ENCODE measurements around the gene TLCD3B.

TLCD3B gene

DNA sequence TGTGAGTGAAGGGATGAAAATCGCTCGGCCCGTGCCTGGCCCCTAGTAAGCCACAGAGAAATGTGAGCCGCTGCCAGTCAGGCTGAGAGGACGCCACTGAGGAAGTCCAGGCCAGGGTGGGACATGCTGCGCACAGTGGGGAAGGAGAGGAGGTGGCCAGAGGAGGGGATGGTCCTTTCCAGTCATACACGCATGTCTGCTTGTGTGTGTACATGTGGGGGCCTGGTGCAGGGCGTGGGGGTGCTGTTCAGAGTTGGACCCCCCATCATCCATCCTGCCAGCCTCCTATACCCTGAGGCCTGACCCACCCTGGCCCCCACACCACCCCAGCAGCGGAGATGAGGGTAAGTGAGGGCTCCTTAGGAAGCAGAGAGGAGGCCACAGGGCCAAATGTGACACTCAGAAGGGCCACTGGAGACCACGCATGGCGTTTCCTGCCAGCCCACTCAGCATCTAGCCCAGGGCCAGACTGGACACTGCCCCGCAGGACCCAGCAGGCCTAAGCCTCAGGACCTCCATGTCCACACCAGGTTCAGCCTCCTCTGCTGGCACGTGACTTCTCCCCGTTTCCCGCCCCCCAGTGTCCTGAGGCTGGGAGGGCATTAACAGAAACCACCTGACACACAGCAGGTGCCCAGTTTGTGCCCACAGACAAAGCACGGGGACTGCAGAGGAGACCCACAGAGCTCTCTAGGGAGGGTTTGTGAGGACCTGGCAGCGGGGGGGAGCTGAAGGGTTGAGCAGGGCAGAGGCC, 27.2 kb downstream of the TLCD3B start:
- no peak for DNase-seq (ENCODE audit: low read depth)
- TF ChIP-seq, protein P1, sequence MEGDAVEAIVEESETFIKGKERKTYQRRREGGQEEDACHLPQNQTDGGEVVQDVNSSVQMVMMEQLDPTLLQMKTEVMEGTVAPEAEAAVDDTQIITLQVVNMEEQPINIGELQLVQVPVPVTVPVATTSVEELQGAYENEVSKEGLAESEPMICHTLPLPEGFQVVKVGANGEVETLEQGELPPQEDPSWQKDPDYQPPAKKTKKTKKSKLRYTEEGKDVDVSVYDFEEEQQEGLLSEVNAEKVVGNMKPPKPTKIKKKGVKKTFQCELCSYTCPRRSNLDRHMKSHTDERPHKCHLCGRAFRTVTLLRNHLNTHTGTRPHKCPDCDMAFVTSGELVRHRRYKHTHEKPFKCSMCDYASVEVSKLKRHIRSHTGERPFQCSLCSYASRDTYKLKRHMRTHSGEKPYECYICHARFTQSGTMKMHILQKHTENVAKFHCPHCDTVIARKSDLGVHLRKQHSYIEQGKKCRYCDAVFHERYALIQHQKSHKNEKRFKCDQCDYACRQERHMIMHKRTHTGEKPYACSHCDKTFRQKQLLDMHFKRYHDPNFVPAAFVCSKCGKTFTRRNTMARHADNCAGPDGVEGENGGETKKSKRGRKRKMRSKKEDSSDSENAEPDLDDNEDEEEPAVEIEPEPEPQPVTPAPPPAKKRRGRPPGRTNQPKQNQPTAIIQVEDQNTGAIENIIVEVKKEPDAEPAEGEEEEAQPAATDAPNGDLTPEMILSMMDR (conservative IDR thresholded peaks at IDR 0.05; ENCODE audit: low read depth, low read length), result no peak
- H3K4me3 ChIP-seq (ENCODE audit: low read depth, low read length), result no peak overlapping the region

DNA sequence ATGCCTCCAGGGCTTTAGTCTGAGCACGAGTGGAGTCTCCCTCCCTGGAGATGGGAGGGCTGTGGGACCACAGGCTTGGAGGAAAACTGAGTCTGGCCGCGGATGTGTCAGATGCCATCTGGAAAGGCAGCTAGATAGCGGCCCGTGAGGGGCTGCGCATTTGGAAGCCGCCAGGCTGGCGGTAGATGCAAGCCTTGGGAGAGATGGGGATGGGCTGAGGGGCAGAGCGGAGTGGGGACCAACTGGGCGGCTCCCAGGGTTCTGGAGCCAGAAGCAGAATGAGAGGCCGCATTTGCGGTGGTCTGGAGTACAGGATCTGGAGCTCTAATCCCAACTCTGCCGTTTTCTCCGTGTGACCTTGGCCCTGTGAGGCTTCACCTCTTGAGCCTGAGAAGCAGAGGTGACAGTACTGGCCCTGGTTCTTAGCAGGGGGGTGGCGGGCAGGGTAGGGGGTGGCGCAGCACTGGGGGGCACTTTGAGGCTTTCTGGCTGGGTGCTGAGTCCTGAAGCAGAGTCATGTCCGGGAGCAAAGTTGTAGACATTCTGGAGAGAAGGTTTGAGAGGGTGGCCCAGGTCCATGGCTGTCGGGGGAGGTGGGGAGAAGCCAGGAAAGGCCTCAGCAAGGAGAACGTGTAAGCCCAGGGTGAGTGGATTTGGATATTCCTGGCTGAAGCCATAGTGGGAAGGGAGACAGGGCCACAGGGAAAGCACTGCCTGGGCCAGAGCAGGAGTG, 28.3 kb downstream of the TLCD3B start:
- TF ChIP-seq, protein P1 (conservative IDR thresholded peaks at IDR 0.05; ENCODE audit: low read depth, low read length), result no peak
- no peak overlapping the region for H3K4me3 ChIP-seq (ENCODE audit: low read depth, low read length)
- no peak for DNase-seq (ENCODE audit: low read depth)

DNA sequence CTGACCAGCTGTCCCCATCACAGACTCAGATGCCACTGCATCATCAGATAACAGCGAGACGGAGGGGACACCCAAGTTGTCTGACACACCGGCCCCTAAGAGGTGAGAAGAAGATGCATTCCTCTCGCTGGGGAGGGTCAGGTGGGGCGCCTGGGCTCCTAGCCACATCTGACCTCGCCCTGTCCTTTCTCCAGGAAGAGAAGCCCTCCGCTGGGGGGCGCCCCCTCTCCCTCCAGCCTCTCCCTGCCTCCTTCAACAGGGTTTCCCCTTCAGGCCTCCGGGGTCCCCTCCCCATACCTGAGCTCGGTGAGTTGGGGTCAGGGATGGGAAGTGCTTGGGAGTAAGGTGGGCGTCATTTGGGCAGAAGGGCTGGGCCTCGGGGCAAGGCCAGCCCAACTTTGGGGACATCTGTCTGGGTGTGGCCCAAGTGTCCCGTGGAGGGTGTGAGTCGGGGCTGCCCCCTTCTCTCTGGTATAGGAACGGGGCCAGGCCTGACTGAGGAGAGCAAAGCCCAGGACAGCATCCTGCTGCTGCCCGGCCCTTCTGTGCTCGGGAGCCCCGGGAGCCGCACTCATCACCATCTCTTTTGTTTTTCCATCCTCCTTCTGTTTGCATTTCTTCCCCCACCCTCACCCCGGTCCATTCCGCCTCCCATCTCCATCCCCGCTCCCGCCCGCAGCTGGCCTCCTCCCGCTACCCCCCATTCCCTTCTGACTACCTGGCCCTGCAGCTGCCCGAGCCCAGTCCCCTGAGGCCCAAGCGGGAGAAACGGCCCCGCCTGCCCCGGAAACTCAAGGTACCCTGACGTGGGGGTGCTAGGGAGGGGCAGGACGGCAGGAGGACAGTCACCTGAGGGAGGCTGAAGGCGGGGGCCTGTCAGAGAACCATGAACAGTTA, 30.1 kb downstream of the TLCD3B start:
- TF ChIP-seq, protein P1 (conservative IDR thresholded peaks at IDR 0.05; ENCODE audit: low read depth, low read length), result peak; percentile 21
- DNase-seq (ENCODE audit: low read depth), result no peak
- H3K4me3 ChIP-seq (ENCODE audit: low read depth, low read length), result no peak overlapping the region

DNA sequence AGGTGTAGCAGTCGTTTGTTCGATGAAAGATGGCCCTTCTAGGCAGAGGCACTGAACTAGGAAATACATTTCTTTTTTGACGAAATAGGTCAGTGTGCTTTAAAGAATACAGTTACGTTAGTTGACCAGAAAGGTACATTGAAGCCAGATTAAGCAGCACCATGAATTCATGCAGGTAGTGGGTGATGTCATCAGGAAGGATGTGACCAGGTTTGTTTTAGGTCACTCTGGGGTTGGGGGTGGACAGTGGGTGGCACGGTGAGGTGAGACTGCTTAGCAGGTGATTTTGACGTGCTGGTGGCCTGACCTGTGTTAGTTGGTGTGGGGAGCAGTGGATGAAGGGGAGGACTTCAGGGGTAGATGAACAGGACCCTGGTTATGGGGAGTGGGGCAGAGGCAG, 31.5 kb downstream of the TLCD3B start:
- TF ChIP-seq, protein P1 (conservative IDR thresholded peaks at IDR 0.05; ENCODE audit: low read depth, low read length), result no peak
- no peak for DNase-seq (ENCODE audit: low read depth)
- H3K4me3 ChIP-seq (ENCODE audit: low read depth, low read length), result no peak overlapping the region

DNA sequence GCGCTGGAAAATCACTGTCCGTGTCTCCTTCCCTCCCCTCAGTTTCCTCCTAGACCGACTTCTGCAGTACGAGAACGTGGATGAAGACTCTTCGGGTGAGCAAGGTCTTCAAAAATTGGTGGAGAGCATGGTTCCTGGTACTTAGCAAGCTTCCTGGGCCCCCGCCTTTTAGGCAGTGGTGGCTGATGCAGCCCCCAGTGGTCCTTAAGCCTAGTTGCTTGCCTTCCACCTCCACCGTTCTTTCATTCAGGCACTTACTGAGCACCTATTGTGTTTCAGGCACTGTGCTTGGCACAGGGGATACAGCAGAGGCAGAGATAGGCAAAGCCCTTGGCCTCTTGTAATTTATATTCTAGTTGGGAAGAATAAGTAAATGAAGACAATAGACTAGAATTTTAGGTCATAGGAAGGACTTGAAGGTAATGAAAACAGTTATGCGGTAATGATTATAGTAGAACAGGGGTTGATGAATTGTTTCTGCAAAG, 34.3 kb downstream of the TLCD3B start:
- peak overlapping the region; percentile 87 for H3K4me3 ChIP-seq (ENCODE audit: low read depth, low read length)
- no peak for DNase-seq (ENCODE audit: low read depth)
- TF ChIP-seq, protein P1 (conservative IDR thresholded peaks at IDR 0.05; ENCODE audit: low read depth, low read length), result no peak

DNA sequence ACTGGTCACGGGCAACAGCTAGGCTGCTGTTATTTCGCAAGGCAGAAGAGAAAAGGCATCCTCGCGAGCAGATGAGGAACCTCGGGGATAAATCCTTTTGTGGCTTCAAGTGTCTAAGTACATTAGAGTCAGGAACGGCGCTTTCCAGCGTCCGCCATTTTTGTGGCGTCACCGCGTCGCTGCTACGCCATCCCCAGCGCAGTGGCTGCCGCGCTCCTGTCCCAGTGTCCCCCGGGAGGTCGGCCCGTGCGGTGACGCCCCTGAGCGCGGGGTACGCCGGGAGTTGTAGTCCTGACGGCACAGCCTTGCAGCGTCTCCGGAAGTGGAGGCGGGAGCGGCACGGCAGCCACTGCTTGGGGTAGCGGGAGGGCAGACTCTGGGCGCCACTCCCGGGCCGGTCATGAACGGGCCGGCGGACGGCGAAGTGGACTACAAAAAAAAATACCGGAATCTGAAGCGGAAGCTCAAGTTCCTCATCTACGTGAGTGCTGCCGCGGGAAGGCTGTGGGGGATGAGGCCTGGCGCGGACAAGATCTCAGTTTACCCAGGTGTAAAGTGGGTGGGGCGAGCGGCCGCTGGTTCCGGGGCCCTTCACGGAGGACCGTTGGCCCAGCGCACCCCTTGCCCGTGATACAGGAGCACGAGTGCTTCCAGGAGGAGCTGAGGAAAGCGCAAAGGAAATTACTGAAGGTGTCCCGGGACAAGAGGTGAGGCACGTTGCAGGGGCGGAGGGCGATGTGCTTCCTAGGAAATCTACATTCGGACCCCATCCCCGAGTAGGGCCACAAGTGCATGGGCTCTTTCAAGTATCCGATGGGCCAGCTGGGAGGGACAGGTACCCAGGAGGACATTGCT, 34.9 kb downstream of the TLCD3B start, which contains the start of gene INO80E:
TSS of gene INO80E (plus strand) at position 331 of the 855 bp plus-strand sequence. CDS start at position 401, 70 bp downstream.
- DNase-seq (ENCODE audit: low read depth), result peak; percentile 92
- TF ChIP-seq, protein P1 (conservative IDR thresholded peaks at IDR 0.05; ENCODE audit: low read depth, low read length), result no peak

More for the DNA sequence above, 34.9 kb downstream of the TLCD3B start, which contains the start of gene INO80E:
- H3K4me3 ChIP-seq (ENCODE audit: low read depth, low read length), result peak within 1 kb of the TSS; percentile 87
